GM23248 (cell line): ENCODE results near the gene IARS1. TPM values are rescaled to one million over a fixed set of nuclear protein-coding genes. Genes with fewer than 3 reads are reported as not detected.

Source experiments
- DNase-seq: peaks from one replicate; pipeline ENCODE4 v3.0.0-alpha.2; 2015
- H2AFZ ChIP-seq: fragments of 200-600 bp; sonication (generic); 2 replicates; pipeline ENCODE4 v1.6.1; 2016; ENCODE audit warnings: antibody characterized with exemption
- H3F3A ChIP-seq: fragments of 200-600 bp; sonication (generic); 2 replicates; pipeline ENCODE4 v1.6.1; 2016; ENCODE audit warnings: mild to moderate bottlenecking, antibody characterized with exemption, mixed run types; ENCODE audit not compliant: insufficient read depth
- H3K27ac ChIP-seq: fragments of 200-600 bp; sonication (generic); 2 replicates; pipeline ENCODE4 v1.5.1; 2016; ENCODE audit warnings: mild to moderate bottlenecking
- H3K27me3 ChIP-seq: fragments of 200-600 bp; sonication (generic); replicated peaks from 2 replicates; pipeline ENCODE4 v1.6.1; 2016; ENCODE audit warnings: mild to moderate bottlenecking; ENCODE audit not compliant: insufficient read depth
- H3K36me3 ChIP-seq: fragments of 200-600 bp; sonication (generic); 2 replicates; pipeline ENCODE4 v1.6.1; 2016; ENCODE audit warnings: low read depth, mild to moderate bottlenecking
- H3K4me1 ChIP-seq: fragments of 200-600 bp; sonication (generic); 2 replicates; pipeline ENCODE4 v1.6.1; 2016; ENCODE audit warnings: mild to moderate bottlenecking; ENCODE audit not compliant: insufficient read depth
- H3K4me2 ChIP-seq: fragments of 200-600 bp; sonication (generic); one replicate; pipeline ENCODE4 v1.6.1; 2016; ENCODE audit warnings: mild to moderate bottlenecking; ENCODE audit not compliant: unreplicated experiment
- H3K4me3 ChIP-seq: fragments of 200-600 bp; sonication (generic); 2 replicates; pipeline ENCODE4 v1.5.1; 2016; ENCODE audit warnings: mild to moderate bottlenecking
- H3K79me2 ChIP-seq: fragments of 200-600 bp; sonication (generic); 2 replicates; pipeline ENCODE4 v1.6.1; 2016; ENCODE audit warnings: mild to moderate bottlenecking; ENCODE audit not compliant: insufficient read depth
- H3K9ac ChIP-seq: fragments of 200-600 bp; sonication (generic); 2 replicates; pipeline ENCODE4 v1.6.1; 2016; ENCODE audit warnings: mild to moderate bottlenecking
- H3K9me2 ChIP-seq: fragments of 200-600 bp; sonication (generic); 2 replicates; pipeline ENCODE4 v1.6.1; 2016; ENCODE audit warnings: mixed run types, mild to moderate bottlenecking, moderate library complexity; ENCODE audit not compliant: insufficient read depth
- H3K9me3 ChIP-seq: fragments of 200-600 bp; sonication (generic); one replicate; pipeline ENCODE4 v1.6.1; 2017; ENCODE audit warnings: low read depth
- H4K20me1 ChIP-seq: fragments of 200-600 bp; sonication (generic); 2 replicates; pipeline ENCODE4 v1.6.0; 2016; ENCODE audit not compliant: insufficient read depth
- EZH2 ChIP-seq: fragments of 200-600 bp; sonication (generic); IDR thresholded peaks from 2 replicates; pipeline ENCODE4 v1.6.1; 2018; ENCODE audit warnings: antibody characterized with exemption, mild to moderate bottlenecking; ENCODE audit not compliant: insufficient read depth, poor library complexity, severe bottlenecking
- EZH2phosphoT487 ChIP-seq: fragments of 200-600 bp; sonication (generic); IDR thresholded peaks from 2 replicates; pipeline ENCODE4 v1.6.1; 2018; ENCODE audit warnings: antibody characterized with exemption, moderate library complexity, mild to moderate bottlenecking, low read depth; ENCODE audit not compliant: insufficient read depth
- WGBS, 2 experiments: methylation state at CpG; one replicate each; pipeline ENCODE4 v1.1.6; 2015 to 2017; ENCODE audit warnings: low lambda C conversion rate in 2 of 2, low coverage in 1 of 2; ENCODE audit errors: missing lambda C conversion rate in 2 of 2; 5-methylcytosine and 5-hydroxymethylcytosine counted together
- in situ Hi-C: fragments of 300-500 bp; cut with MboI; formaldehyde crosslinking; loops from 2 replicates; pipeline ENCODE4 v1.15.0; 2020
- polyA plus RNA-seq: library from polyadenylated mRNA; unstranded; fragments of >200 nt; fragmentation: Nextera tagmentation; extraction: Ambion mirVana; gene quantifications from 2 replicates; pipeline ENCODE4 v1.2.1, GENCODE V29; 2016
- total RNA-seq: library from RNA; depleted of rRNA; stranded (reverse); fragments of >200 nt; shearing (Covaris generic); gene quantifications from 2 replicates; pipeline ENCODE4 v1.2.3, GENCODE V29; 2014

IARS1 gene
- total and polyA plus RNA-seq, 2 experiments from 2014 or later, result 223 to 343 TPM

DNA sequence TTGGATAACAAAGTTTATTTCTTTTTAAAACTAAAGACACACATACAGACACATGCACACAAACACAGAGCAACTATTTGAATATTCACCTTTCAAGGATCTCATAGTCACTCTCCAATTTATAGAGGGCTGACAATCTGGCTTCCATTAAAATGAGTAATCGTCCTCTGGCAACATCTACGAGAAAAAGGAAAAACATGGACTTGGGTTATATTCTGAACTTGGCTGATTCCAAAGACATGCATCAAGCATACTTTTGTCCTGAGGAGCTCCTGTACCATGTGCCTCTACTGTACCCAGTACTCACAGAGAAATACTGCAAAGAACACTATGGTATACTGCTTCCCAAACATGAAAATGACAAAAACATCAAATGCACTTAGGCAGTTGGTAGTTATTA lies 15.4 kb downstream of the IARS1 start:
- TF ChIP-seq EZH2 (no peak), EZH2phosphoT487 (no peak)
- no peak overlapping the region for H3K4me2 ChIP-seq
- H3F3A ChIP-seq, result peaks cover 41% of the 10 kb centered on the region
- H2AFZ ChIP-seq, result no peak overlapping the region
- 0% methylated on average over 2 of the region's 2 CpGs for WGBS, 2 experiments
- in situ Hi-C loops, result no loop called here
- no peak overlapping the region for H3K9ac ChIP-seq
- peak; percentile 89 for DNase-seq
- H3K27ac ChIP-seq, result peak overlapping the region; percentile 60
- no peaks in the 10 kb centered on the region for H3K9me2 ChIP-seq
- H3K9me3 ChIP-seq, result no peaks in the 10 kb centered on the region
- H3K4me3 ChIP-seq, result no peak overlapping the region
- H3K4me1 ChIP-seq, result peaks cover 25% of the 10 kb centered on the region
- H3K36me3 ChIP-seq, result peaks cover 90% of the 10 kb centered on the region
- H4K20me1 ChIP-seq, result no peaks in the 10 kb centered on the region; the same call in 1 of the 2 replicates
- H3K27me3 ChIP-seq, result no peaks in the 10 kb centered on the region
- H3K79me2 ChIP-seq, result peaks cover 88% of the 10 kb centered on the region

DNA sequence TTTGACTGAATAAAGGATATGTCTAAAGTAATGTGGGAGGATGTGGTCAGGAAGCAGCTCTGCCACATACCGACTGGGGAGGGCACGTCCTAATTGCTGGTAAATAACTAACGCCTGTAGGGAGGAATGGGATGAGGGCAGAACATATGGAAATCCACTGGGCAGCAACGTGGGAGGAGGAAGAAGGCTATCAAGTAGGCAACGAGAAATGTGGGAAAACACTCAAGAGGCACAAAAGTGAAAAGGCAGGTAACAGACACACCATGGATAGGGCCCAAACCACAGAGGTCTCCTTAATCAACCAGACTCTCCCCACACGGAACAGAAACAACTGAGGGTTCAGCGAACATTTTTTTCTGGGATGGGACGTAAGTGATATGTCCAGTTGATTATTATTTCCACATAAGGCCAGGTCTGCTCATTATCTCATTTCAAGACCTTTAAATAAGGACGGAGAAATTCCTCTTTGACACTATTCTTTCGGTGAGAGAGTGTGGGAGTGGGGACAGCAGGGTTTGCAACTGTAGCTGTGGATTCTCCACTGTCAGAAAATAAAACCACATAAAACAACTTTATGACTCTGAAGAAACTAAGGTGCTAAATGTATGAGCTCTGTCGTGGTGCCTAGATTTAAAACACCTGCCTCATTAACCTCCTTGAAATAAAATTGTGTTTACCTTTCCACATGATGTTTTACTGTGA lies 17.0 kb downstream of the IARS1 start:
- no peaks in the 10 kb centered on the region; the same call in 1 of the 2 replicates for H4K20me1 ChIP-seq
- no peak overlapping the region for H3K4me2 ChIP-seq
- no peaks in the 10 kb centered on the region for H3K27me3 ChIP-seq
- in situ Hi-C loops, result no loop called here
- 69 to 75% methylated on average over 11 of the region's 11 CpGs for WGBS, 2 experiments
- no peak overlapping the region for H3K9ac ChIP-seq
- peaks cover 94% of the 10 kb centered on the region for H3K36me3 ChIP-seq
- H3F3A ChIP-seq, result peaks cover 37% of the 10 kb centered on the region
- no peaks in the 10 kb centered on the region for H3K9me3 ChIP-seq
- H2AFZ ChIP-seq, result no peak overlapping the region
- peaks cover 23% of the 10 kb centered on the region for H3K4me1 ChIP-seq
- no peak overlapping the region for H3K4me3 ChIP-seq
- no peaks in the 10 kb centered on the region for H3K9me2 ChIP-seq
- TF ChIP-seq EZH2phosphoT487 (no peak), EZH2 (no peak)
- DNase-seq, result no peak
- no peak overlapping the region for H3K27ac ChIP-seq
- peaks cover 90% of the 10 kb centered on the region for H3K79me2 ChIP-seq

DNA sequence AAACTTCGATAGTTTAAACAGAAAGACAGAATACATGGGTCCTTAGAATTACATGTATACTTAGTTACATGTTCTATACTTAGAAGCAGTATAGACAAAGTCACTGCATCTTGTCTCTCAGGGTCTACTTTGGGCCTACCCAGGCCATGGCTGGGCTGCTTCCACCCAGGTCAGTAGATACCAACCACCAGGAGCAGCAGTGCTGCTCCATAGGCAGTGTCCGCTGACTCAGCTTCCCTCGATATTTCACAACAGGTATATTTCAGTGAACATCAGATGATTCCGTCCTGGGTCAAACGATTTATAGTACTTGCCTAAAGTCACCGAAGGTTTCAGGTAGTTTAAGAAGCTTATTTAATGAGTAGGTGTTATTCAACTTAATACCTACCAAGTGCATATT lies 18.0 kb downstream of the IARS1 start:
- in situ Hi-C loops, result no loop called here
- peaks cover 20% of the 10 kb centered on the region for H3K4me1 ChIP-seq
- no peak overlapping the region for H3K4me2 ChIP-seq
- no peak for DNase-seq
- H3K9me2 ChIP-seq, result no peaks in the 10 kb centered on the region
- H2AFZ ChIP-seq, result no peak overlapping the region
- 97 to 98% methylated on average over 6 of the region's 6 CpGs for WGBS, 2 experiments
- H3K36me3 ChIP-seq, result peaks cover 94% of the 10 kb centered on the region
- no peaks in the 10 kb centered on the region; the same call in 1 of the 2 replicates for H4K20me1 ChIP-seq
- H3K79me2 ChIP-seq, result peaks cover 88% of the 10 kb centered on the region
- TF ChIP-seq EZH2phosphoT487 (no peak), EZH2 (no peak)
- H3K27me3 ChIP-seq, result no peaks in the 10 kb centered on the region
- peaks cover 43% of the 10 kb centered on the region for H3F3A ChIP-seq
- no peak overlapping the region for H3K27ac ChIP-seq
- H3K9me3 ChIP-seq, result no peaks in the 10 kb centered on the region
- no peak overlapping the region for H3K9ac ChIP-seq
- no peak overlapping the region for H3K4me3 ChIP-seq

DNA sequence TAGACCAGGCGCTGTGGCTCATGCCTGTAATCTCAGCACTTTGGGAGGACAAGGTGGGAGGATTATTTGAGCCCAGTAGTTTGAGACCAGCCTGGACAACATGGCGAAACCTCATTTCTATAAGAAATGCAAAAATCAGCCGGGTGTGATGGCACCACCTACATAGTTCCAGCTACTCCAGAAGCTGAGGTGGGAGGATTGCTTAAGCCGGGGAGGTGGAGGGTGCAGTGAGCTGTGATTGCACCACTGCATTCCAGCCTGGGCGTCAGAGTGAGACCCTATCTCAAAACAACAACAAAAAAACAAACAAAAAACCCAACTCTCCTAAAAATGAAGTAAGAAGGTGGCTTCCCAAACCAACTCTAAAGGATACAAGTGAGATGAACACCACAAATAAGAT lies 23.0 kb downstream of the IARS1 start:
- no peaks in the 10 kb centered on the region for H3K27me3 ChIP-seq
- H3K27ac ChIP-seq, result no peak overlapping the region
- H4K20me1 ChIP-seq, result no peaks in the 10 kb centered on the region
- DNase-seq, result no peak
- peaks cover 58% of the 10 kb centered on the region for H3F3A ChIP-seq
- no peak for TF ChIP-seq EZH2phosphoT487
- TF ChIP-seq EZH2, result no peak
- H3K9me3 ChIP-seq, result no peaks in the 10 kb centered on the region
- H3K9me2 ChIP-seq, result no peaks in the 10 kb centered on the region
- peaks cover 97% of the 10 kb centered on the region for H3K36me3 ChIP-seq
- no peak overlapping the region for H3K9ac ChIP-seq
- H3K79me2 ChIP-seq, result peaks cover 75% of the 10 kb centered on the region
- 83 to 88% methylated on average over 5 of the region's 5 CpGs for WGBS, 2 experiments
- H2AFZ ChIP-seq, result no peak overlapping the region
- H3K4me2 ChIP-seq, result no peak overlapping the region
- in situ Hi-C loops, result no loop called here
- H3K4me3 ChIP-seq, result no peak overlapping the region
- H3K4me1 ChIP-seq, result peaks cover 3% of the 10 kb centered on the region; the same call in 1 of the 2 replicates
